CD4-positive, alpha-beta T cell treated with Interleukin-21 for 1 hour (primary cell): ENCODE results near the gene AMDHD2.
"Not testable (repeated sequence)": the region's sequence is repeated elsewhere in the genome, so short reads cannot be mapped to it uniquely, and the experiment has no call there.

ENCODE experiments used
- DNase-seq: peaks from one replicate; pipeline ENCODE4 v3.0.0-alpha.2; 2020

Gene AMDHD2, protein sequence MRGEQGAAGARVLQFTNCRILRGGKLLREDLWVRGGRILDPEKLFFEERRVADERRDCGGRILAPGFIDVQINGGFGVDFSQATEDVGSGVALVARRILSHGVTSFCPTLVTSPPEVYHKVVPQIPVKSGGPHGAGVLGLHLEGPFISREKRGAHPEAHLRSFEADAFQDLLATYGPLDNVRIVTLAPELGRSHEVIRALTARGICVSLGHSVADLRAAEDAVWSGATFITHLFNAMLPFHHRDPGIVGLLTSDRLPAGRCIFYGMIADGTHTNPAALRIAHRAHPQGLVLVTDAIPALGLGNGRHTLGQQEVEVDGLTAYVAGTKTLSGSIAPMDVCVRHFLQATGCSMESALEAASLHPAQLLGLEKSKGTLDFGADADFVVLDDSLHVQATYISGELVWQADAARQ

DNA sequence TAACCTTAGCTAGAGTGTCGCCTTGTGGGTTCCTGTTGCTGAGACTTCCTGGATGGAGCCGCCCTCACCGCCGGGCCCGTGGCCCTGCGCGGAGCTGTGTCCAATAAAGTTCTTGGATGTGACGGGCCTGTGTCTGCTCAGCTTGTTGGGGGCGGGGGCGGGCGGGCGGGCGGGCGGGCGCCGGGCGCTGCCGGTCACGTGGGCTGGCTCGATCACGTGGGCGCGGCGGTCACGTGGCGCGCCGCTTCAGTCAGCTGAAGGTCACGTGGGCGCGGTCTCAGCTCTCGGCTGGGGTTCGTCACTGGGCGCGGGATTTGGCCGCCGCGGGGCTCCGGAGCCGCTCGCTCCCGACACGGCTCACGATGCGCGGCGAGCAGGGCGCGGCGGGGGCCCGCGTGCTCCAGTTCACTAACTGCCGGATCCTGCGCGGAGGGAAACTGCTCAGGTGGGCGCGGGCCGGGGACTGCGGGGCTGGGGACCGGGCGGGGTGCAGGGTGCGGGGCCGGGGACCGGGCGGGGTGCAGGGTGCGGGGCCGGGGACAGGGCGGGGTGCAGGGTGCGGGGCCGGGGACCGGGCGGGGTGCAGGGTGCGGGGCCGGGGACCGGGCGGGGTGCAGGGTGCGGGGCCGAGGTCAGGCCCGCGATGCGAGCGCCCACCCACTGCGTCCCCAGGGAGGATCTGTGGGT lies at the start of gene AMDHD2:
TSS of gene AMDHD2 (plus strand) at position 275 of the 687 bp plus-strand sequence. CDS start at position 363, 88 bp downstream.
- peak; percentile 92 for DNase-seq

DNA sequence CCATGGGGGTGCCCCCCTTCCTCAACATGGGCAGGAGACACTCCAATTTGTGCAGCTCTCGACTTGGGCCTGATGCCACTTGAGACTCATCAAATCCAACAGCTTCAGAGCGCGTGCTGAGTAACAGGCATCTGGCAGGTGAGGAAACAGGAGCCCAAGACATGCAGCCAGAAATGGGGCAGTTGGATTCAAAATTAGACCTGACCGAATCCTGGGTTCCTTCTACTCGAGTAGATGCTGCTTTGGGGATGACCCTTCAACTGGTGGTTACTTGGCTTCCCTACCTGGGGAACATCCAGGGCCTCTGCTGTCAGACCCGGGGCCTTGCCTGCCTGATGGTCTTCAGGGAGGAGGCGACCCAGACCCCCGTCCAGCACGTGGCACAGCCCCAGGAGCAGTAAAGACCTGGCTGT lies 49.6 kb upstream of the AMDHD2 start:
- no peak for DNase-seq

DNA sequence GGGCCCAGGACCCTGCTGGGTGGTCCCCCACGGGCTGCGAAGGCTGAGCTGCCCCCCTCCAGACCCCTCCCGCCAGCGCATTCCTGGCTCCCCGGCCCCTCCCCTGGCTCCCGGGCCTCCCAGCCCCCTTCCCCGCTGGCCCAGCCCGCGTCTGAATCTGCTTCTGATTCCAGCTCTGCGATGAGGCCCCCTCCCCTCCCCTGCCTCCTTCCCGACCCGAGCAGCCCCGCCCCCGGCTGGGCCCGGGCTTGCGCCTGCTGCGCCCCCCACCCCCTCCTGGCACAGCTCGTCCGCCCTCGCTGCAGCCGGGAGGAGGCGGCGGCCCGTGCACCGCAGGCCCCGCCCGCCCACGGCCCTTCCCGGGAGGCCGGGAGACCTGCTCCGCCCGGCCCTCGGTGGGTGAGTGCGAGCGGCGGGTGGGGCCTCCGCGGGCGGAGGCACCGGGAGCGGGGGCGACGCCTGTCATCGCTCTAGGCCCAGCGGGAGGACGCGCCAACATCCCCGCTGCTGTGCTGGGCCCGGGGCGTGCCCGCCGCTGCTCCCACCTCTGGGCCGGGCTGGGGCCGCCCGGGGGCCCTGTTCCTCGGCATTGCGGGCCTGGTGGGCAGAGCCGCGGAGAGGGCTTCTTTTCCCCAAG lies 49.0 kb upstream of the AMDHD2 start, which contains the start of gene NTN3:
TSS of gene NTN3 (plus strand) at position 282 of the 637 bp plus-strand sequence. CDS start 405 bp downstream, outside the sequence.
- no peak for DNase-seq

DNA sequence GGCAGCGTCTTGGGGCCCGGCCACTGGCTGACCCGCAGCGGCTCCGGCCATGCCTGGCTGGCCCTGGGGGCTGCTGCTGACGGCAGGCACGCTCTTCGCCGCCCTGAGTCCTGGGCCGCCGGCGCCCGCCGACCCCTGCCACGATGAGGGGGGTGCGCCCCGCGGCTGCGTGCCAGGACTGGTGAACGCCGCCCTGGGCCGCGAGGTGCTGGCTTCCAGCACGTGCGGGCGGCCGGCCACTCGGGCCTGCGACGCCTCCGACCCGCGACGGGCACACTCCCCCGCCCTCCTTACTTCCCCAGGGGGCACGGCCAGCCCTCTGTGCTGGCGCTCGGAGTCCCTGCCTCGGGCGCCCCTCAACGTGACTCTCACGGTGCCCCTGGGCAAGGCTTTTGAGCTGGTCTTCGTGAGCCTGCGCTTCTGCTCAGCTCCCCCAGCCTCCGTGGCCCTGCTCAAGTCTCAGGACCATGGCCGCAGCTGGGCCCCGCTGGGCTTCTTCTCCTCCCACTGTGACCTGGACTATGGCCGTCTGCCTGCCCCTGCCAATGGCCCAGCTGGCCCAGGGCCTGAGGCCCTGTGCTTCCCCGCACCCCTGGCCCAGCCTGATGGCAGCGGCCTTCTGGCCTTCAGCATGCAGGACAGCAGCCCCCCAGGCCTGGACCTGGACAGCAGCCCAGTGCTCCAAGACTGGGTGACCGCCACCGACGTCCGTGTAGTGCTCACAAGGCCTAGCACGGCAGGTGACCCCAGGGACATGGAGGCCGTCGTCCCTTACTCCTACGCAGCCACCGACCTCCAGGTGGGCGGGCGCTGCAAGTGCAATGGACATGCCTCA lies 48.3 kb upstream of the AMDHD2 start:
- no peak for DNase-seq

DNA sequence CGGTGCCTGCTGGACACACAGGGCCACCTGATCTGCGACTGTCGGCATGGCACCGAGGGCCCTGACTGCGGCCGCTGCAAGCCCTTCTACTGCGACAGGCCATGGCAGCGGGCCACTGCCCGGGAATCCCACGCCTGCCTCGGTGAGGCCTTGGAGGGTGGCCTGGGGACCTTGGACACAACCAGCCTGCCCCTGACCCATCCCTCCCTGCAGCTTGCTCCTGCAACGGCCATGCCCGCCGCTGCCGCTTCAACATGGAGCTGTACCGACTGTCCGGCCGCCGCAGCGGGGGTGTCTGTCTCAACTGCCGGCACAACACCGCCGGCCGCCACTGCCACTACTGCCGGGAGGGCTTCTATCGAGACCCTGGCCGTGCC lies 47.7 kb upstream of the AMDHD2 start:
- DNase-seq, result no peak

DNA sequence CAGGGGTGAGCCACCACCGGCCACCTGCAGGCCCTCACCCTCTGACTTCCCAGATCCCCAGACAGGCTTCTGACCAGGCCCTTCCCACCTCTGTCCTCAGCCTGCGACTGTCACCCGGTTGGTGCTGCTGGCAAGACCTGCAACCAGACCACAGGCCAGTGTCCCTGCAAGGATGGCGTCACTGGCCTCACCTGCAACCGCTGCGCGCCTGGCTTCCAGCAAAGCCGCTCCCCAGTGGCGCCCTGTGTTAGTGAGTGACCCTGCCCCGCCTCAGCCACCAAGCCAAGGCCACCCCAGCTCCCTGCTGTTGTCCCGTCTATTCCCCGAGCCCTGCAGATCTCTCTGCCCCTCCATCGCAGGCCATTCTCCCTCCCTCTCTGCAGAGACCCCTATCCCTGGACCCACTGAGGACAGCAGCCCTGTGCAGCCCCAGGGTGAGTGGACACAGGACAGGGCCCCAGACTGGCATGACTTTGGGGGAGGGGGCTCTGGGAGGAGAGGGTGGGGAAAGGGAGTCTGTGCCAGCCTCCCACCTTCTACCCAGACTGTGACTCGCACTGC lies 47.2 kb upstream of the AMDHD2 start:
- no peak for DNase-seq

DNA sequence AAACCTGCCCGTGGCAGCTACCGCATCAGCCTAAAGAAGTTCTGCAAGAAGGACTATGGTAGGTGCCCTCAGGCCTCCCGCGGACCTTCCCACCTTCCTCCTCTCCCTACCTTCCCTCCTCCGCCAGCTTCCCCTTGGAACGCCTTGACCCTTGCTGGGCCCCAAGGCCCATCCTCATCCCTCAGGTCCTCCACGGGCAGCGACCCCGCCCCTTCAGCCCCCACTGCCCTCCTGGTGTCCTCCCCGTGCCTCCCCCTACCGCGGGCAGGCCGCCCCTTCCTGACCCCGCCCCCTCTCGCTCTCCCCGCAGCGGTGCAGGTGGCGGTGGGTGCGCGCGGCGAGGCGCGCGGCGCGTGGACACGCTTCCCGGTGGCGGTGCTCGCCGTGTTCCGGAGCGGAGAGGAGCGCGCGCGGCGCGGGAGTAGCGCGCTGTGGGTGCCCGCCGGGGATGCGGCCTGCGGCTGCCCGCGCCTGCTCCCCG lies 46.7 kb upstream of the AMDHD2 start:
- peak; percentile 29 for DNase-seq

DNA sequence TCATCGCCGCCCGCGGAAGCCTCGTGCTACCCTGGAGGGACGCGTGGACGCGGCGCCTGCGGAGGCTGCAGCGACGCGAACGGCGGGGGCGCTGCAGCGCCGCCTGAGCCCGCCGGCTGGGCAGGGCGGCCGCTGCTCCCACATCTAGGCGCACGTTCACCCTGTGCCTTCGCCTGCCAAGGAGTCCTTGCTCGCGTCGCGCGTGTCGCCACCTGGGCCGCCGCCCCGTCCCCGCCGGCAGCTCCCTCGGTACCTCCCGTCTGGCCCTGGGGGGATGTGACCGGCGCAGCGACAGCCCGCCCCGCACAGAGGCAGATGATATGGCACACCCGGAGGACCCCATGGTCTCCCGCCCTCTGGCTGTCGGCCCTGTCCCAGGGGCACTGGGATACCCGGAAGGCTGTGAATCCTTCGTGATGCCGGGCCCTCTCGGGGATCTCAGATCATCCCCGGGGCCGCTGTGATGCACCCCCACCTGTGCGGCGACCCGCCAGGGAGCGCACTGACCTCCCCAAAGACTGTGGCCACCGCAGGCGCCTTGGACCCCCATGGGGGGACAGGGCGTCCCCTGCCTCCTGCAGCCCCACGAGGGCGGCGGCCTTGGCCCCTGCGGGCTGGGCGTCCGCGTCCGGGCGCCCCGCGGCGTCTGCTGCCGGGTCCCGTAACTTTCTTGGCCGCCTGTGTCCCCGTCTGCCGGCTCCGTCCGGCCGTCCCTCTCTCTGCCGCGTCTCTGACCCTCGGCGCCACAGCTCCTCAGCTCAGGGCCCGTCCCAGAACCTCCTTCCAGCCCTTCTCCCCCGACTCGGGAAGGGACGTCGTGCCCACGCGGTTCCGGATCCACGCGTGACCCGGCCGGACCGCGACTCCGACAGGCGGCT lies 45.9 kb upstream of the AMDHD2 start:
- peak; percentile 67 for DNase-seq

DNA sequence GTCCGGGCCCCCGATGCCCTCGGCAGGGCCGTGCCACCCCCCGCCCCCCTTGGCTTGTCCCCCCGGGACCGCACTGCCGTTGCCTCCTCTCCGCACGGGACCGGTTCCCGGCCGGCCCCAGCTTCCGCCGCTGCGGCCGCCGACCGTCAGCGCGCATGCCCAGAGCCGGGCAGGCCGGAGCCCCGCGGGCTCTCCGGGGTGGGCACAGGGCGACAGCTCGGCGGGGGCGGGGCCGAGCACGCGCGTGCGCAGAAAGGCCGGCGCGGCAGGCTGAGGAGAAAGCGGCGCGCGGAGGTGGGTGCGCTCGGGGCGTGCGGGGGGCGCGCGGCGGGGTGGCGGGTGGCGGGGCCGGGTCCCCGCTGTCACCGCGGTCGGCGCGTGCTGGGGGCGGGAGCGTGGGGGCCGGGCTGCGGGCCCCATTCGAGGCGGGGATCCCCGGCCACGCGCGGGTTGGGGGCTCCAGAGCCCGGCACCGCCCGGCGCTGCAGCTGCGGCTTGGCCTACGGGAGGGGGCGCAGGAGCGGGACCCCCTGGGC lies 45.2 kb upstream of the AMDHD2 start, which contains the start of gene TBC1D24:
TSS of gene TBC1D24 (plus strand) at position 251 of the 536 bp plus-strand sequence. CDS start 21,022 bp downstream, outside the sequence.
- DNase-seq, result peak; percentile 86

DNA sequence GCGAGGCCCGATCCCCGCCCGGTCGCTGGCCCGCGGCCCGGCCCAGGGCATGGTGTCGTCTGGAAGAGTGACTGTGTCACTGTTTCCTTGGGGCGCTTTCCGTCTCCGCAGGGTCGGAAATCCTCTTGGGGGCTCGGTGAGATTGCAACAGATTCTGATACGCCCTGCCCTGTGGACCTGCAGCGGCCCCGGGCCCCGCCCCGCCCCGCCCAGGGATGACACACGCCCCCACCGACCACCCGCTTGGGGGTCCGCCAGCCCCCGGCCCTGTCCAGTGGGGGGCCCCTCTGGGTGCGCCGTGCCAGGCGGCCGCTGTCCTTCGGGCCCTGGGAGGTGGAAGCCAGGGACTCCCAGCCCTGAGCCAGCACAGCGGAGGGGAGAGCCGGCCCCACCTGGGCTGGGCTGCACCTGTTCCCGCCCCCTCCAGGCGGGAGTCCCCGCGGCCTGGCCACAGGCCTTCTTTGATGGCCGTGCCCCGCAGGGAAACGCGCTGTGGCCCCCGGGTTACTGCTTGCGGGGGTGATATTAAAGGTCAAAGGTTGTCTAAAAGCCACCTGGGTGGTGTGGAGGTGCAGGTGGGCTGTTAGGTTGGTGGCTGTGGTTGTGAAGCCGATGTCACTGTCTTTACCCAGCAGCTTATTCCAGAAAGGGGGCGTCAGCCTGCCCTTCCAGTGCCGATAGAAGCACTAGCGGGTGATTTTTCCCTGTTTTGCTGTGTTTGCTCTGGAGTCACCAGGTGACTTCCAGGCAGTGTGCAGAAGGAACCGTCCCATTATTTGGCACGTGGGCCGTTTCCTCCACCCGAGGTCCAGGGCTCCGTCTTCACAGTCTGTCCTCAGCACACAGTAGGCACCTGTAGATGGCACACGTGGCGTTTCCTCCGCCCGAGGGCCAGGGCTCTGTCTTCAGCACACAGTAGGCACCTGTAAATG lies 44.5 kb upstream of the AMDHD2 start:
- peak; percentile 40 for DNase-seq

DNA sequence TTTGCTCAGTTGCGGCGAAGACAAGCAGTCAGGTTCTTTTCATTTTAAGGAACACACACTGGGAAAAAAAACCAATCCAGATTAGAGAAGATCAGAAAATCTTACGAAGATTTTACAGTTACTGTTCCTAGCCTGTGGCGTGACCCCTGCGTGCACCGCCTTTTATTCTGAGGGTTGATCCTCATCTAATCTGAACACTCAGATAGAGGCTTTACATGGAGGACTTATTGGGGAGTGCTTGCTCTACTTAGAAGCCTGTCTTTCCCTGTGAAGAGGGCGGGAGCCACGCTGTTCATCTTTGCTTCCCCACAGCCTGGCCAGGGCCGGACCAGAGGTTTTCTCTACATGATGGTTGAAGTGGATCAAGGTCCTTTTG lies 43.8 kb upstream of the AMDHD2 start:
- no peak for DNase-seq

DNA sequence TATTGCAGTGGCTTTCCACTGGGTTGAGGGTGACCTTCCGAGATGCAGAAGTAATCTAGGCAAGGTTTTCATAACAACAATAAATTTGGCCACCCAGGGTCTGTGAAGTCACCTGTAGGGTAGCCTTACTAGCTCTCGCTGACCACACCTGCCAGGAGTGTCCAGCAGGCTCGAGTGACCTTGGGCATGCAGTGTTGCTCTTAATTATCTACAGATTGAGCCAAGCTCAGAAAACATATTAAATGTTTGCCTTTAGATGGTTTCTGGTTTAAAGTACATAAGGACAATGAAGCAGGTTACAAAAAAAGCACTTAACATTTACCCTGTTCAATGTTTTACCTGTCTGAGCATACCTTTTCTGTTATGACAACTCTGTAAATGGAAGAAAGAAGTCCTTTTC lies 43.4 kb upstream of the AMDHD2 start:
- no peak for DNase-seq

DNA sequence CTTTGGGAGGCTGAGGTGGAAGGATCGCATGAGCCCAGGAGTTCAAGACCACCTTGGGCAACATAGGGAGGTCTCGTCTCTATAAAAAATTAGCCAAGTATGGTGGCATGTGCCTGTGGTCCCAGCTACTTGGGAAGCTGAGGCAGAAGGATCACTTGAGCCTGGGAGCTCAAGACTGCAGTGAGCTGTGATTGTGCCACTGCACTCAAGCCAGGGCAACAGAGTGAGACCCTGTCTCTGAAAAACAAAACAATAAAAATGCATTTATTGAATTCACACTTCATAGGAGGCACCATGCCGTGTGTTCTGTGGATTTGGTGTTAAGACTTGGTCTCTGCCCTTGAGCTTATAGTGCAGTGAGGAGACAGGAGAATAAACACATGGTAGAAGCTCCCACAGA lies 42.8 kb upstream of the AMDHD2 start:
- DNase-seq, result no peak

DNA sequence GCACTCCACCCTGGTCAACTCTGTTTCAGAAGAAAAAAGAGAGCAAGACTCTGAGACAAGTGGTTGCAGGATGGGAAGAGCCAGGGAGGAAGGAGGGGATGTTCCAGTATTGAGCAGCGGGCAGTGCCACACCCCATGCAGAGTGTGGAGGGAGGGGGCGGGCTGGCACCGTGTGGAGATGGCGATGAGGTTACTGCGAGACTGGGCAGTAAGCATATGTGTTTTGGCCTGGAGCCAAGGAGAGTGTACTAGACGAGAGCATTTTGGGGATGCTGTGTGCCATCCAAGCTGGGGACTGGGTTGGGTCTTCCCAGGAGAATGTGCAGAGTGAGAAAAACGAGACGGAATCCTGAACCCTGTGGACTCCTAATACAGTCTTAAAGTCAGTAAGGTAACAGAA lies 41.9 kb upstream of the AMDHD2 start:
- no peak for DNase-seq

DNA sequence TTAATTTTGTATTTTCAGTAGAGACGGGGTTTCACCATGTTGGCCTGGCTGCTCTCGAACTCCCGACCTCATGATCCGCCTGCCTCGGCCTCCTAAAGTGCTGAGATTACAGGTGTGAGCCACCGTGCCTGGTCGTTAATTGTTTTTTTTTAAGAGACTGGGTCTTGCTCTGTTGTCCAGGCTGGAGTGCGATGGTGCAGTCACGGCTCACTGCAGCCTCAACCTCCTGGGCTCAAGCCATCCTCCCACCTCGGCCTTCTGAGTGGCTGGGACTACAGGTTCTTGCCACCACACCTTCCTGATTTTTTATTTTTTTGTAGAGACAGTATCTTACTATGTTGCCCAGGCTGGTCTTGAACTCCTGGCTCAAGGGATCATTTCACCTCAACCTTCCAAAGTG lies 40.2 kb upstream of the AMDHD2 start:
- not testable (repeated sequence) for DNase-seq

DNA sequence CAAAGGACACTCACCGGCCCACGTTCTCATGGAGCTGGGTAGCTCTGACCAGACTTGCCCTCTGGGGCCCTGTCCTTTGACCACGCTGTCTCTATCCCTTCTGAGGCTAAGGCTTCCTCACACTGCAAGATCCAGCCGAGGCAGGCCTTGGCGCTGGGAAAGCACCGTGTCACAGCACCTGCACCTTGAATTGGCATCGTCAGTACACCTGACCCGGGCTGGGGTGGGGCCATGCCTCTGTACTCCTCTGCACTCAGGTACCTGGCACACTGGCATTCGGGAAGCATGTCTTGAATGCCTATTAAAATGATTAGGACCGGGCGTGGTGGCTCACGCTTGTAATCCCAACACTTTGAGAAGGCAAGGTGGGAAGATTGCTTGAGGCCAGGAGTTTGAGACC lies 39.2 kb upstream of the AMDHD2 start:
- DNase-seq, result no peak

DNA sequence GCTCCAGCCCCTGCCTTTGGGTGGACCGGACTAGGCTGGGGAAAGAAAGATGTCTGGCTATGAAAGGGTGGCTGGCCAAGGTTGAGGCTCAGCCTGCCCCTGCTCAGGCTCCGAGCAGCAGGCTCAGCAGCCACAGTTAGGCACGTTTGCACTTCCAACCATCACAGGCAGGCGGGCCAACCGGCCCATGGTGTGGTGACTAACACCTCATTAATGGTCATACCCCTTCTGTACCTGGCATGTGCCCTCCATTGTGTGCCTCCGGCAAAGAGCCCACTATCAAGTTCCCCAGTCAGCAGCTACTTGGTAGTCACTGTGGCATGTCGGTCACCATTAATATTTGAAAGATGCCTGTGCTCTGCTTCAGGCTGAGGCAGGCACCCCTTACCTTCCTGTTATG lies 38.5 kb upstream of the AMDHD2 start:
- no peak for DNase-seq

DNA sequence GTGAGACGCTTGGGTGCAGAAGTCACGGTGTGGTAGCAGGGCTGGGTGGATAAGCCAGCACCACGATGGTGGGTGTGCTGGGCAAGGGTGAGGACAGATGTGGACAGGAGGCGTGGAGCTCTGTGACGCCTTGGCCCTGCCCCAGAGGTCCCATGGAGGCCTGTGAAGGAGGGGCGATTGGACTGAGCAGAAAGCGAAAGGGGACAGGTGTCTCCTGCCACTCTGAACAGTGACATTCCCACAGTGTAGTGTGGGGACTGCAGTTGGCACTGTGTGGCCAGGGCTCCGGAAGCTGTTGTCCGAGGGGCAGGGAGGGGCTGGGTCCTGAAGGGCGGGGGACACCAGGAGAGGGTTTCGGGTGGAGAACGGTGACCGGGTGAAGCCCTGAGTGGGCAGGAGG lies 37.9 kb upstream of the AMDHD2 start:
- no peak for DNase-seq

DNA sequence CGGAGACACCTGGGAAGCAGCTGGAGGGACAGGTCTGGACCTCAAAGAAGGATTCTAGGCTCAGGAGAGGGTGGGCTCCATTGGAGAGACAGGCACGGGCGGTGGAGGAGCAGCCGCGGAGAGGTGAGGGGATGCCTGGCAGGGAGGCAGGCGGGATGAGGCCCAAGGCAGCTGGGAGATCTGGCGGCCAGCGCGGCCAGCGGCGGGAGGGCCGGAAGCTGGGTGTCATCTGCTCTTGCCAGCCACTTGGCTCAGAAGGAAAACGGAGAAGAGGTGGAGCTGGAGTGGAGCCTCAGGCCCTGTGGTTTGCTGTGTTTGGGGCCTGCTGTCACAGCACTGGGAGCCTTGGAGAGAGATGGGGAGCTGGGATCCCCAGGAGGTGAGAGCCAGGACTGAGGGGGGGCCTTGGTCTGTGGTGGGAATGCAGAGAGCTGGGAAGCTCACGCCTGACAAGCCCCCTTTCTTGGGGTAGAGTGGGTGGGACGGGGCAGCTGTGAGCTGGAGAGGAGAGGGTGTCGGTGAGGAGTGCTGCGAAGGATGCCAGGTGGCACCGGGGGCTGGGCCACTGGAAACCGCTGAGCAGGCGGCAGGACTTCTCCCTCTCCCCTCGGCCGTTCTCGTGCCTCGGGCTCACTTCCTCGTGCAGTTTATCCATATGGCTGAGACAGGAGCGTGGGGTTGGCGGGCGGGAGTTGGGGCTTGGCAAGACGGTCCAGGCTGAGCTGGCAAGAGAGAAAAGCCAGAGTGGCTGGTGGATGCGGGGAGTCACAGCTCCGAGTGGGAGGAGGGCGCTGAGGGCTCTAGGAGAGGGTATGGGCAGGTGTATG lies 37.2 kb upstream of the AMDHD2 start:
- no peak for DNase-seq
